GM18499 (cell line): Measurements from ENCODE around the gene STK40.
A peak's percentile ranks its signal among the peaks of the same experiment; 100 is the strongest.

Experiments used
- ATAC-seq: cut with Tn5 transposase; IDR thresholded peaks from one replicate; pipeline ENCODE4 v1.9.1; 2021; ENCODE audit warnings: moderate number of reproducible peaks; ENCODE audit not compliant: insufficient read depth, unreplicated experiment

The STK40 gene

DNA sequence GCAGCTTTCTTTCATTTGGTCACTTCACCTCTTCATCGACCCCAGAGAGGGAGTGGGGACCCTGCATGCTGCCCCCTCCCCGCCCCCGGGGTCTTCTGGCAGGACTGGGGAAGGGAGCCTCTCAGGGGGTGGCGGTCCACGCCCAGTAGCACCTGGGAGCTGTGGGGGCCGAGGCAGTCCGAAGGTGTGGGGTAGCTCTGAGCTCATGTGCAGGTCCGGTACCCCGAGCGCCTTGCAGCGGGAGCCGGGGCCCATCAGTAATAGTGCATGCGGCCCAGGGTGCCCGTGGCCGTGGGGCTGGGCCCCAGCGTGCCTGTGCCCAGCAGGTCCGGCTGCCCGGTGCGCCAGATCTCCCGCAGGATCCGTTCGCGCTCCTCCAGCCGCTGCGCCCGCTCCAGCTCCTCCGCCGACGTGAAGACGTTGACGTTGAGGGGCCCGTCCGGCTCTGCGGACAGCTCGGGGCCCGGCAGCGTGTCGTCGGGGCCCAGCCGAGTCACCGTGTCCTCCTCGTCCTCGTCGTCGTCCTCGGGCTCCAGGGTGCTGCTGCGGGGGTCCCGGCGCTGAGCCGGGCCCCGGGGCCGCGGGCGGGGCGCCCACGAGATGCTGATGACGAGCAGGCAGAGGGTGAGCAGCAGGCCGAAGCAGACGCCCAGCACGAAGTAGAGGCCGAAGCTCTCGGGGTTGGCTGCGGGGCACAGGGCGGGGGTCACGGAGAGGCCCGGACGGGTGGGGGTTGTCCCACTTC is 63.5 kb downstream of the STK40 start:
- no peak for ATAC-seq

- no peak for ATAC-seq
Measured at GRCh38 chr1:36321119-36321951, 64.4 kb downstream of the STK40 start.

- no peak for ATAC-seq
Measured at GRCh38 chr1:36320767-36321118, 65.0 kb downstream of the STK40 start.

- ATAC-seq, result no peak
Measured at GRCh38 chr1:36320291-36320761, 65.4 kb downstream of the STK40 start.

- no peak for ATAC-seq
Measured at GRCh38 chr1:36309397-36309796, 76.3 kb downstream of the STK40 start.

DNA sequence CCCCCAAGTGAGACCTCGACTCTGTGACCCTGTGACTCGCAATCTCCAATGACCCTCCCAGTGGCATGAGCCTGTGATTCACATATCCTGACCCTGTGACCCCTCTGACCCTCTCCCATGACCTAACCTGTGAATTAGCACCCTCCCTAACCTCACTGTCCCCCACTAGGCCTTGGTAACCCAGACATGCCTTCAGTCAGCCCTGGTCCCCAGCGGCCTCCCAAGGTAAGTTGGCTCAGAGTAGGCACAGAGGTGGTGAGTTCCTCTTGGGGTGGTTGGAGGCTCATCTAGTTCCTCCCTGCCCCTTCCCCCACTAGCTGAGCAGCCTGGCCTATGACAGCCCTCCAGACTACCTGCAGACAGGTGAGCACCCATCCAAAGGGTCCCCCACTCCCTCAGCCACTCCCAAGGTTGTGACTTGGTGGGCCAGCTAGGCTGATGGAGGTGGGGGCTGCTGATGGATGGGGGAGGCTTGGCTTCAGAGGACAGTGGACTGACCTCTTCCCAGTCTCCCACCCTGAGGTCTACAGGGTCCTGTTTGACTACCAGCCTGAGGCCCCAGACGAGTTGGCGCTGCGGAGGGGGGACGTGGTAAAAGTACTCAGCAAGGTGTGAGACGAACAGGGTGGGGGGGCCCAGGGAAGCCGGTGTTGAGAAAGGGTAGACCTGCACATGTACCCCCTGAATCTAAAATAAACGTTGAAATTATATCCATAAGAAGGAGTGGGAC is 78.0 kb downstream of the STK40 start:
- no peak for ATAC-seq

DNA sequence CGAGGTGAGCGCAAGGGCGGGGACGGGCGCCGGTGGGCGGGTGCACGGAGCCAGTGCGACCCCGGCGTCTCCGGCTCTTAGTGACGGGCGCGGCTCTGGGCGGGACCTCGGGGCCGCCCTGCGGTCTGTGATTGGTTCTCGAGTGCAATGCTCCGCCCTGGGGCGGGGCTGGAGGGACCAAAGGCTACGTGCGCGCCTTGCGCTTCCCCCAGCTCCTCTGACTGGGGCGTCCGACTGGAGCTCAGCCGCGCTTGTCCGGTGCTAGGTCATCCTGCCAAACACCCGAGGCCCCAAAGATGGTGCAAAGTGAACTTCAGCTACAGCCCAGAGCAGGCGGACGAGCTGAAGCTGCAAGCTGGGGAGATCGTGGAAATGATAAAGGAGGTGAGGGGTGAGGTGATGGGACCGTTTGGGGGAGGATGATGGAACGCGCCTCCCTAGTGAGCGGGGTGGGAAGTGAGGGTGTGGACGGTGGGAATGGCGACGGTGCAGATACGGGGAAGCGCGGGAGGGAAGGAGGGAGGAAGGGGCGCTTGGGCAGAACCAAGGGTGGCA is 78.7 kb downstream of the STK40 start:
- peak; percentile 84 for ATAC-seq

GRCh38 chr1:36306210-36306901 is 79.4 kb downstream of the STK40 start, which contains the start of gene SH3D21:
SH3D21 (plus strand) TSS chr1:36306368; CDS start chr1:36306421, 53 bp downstream.
- peak; percentile 20 for ATAC-seq

DNA sequence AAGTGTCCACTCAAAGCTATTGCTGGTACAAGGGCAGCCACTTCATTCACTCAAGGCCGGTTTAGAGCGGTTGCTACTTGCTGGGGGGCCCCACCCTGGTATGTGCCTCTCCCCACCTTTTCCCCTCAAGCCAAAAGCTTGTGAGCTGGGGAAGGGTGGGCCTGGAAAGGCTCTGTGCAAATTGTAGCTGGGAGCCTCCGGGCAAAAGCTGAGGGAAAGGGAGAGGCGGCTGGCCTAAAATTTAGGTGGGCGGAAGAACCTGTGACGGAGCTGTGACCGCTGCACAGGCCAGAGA is 79.9 kb downstream of the STK40 start:
- ATAC-seq, result no peak

- ATAC-seq, result no peak
Measured at GRCh38 chr1:36304970-36305914, 80.5 kb downstream of the STK40 start.

DNA sequence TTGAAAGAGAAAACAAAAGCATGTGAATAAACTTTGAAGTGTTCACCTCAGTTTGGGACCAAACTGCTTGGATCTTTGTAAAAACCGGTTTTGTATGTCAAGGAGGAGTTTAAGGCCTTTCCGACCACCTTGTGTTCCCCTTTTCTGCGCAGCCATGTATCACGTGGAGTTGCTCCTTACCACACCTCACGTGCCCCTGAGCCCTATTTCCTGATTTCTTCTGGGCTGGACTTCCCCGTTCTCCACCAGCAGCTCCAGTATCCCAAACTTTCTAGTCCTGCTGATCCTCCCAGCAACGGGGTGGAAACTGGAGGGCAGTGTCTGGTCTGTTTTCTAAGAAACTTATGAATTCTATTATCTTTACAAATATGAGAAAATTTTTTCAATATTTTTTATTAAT is 81.2 kb downstream of the STK40 start:
- ATAC-seq, result no peak

- no peak for ATAC-seq
Measured at GRCh38 chr1:36303650-36304360, 81.9 kb downstream of the STK40 start.

DNA sequence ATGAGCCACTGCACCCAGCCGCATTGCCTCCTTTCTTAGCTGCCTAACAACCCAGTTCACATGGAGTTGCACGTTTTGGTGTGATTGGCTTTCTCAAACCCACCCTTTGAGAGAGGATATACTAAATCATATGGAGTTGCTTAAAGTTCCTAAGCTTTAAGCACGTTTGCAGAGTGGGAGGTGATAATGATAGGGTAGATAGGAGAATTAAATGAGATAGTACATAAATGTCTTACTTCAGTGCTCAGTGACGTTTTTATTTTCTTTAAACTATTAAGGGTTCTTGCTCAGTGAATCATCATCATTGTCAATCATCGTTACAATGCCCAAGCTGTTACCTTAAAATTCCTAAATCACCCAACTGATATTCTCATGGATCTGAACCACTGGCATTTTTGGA is 82.5 kb downstream of the STK40 start:
- no peak for ATAC-seq

DNA sequence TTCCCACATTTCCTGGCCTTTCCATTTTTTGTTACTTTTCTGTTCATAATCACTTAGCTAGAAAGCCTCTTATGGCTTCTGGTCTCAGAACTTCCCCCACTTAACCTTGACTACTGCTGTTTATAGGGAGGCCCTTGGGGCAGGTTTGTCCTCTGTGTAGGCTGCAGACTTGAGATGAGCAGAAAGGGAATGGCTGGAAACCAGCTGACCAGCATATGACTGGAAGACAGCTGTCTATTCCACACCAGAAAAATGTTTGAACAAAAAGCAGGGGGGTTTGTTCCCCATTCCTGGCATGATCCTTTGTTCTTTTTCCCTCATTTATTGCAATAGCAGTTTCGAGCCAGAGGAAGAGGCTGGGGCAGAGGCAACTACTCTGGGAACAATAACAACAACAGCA is 84.5 kb downstream of the STK40 start:
- ATAC-seq, result no peak

DNA sequence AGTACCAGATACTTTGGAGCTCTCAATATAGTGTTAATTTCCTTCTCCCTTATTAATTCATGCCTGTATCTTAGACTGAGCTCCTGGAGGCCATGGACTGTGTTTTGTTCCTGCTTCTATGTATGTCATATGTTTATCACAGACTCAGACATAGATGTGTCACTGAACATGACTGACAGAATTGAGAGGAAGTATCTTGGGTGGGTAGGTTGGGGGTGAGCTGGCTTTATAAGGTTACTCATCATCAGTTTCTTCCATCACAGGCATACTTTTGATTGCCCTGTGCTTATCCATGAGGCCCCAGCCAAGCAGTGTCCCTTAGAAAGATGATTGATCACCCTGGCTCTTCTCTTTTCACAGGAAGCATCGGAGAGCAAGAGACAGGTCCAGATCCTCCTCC is 85.2 kb downstream of the STK40 start:
- no peak for ATAC-seq

GRCh38 chr1:36298640-36299039 is 87.1 kb downstream of the STK40 start:
- no peak for ATAC-seq

DNA sequence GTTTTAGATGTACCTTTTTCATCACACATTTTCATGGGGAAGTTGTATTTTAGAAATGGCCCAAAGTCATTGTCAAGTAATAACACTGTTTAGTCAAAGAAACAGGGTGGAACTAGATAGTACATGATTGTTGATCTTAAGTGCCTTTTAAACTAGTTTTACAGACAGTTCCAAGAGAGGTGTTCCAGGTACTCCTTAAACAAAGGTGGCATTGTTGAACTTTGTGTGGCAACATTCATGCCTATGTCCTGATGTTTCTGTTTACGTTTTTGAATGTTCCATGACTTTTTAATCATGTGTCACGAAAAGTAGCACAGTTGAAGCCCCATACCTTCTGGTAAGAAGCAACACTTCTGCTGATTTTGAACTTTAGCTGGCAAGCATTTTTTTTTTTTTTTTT is 88.7 kb downstream of the STK40 start:
- ATAC-seq, result no peak

DNA sequence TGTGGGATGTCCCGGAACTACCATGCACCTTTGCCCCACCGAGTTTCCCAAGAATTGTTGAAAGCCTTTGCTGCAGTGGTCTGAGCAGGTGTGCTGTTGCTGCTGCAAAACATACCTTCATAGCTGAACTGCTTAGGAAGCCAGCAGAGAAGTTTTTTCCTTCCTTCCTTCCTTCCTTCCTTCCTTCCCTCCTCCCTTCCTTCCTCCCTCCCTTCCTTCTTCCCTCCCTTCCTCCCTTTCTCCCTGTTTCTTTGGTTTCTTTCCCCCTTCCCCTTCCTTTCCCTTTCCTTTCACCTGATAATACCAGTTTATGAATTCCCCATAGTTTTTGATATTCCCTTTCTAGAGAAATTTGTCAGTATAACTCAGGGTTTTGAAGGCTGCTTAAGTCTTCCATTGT is 90.3 kb downstream of the STK40 start:
- ATAC-seq, result no peak
